ENCODE data around the gene NOTCH1.

- no peak for TF ChIP-seq CTCF (conservative IDR thresholded peaks at IDR 0.05)
- TF ChIP-seq EZH2 (IDR thresholded peaks at IDR 0.05; ENCODE audit: low read depth): no peak
These were observed 73.9 kb downstream of the NOTCH1 start for GRCh38 chr9:136471802-136472487.
